Osteocyte (in vitro differentiated cells): ENCODE results near the gene TRMT10C. TPM values are rescaled to one million over a fixed set of nuclear protein-coding genes. Genes with fewer than 3 reads are reported as not detected.
A peak's percentile ranks its signal among the peaks of the same experiment; 100 is the strongest.
"Not testable (repeated sequence)": the region's sequence is repeated elsewhere in the genome, so short reads cannot be mapped to it uniquely, and the experiment has no call there.

Experiments used
- DNase-seq: peaks from one replicate; pipeline ENCODE4 v3.0.0; 2021; ENCODE audit warnings: mixed read lengths; ENCODE audit not compliant: unreplicated experiment; ENCODE audit errors: extremely low spot score
- H3K27ac Mint-ChIP-seq: one replicate; pipeline ENCODE4 v1.8.0; 2021; ENCODE audit warnings: mild to moderate bottlenecking, mixed read lengths; ENCODE audit not compliant: unreplicated experiment
- H3K27me3 Mint-ChIP-seq: one replicate; pipeline ENCODE4 v1.8.0; 2021; ENCODE audit warnings: mixed read lengths; ENCODE audit not compliant: unreplicated experiment
- H3K36me3 Mint-ChIP-seq: one replicate; pipeline ENCODE4 v1.8.0; 2021; ENCODE audit warnings: mixed read lengths; ENCODE audit not compliant: unreplicated experiment
- H3K4me1 Mint-ChIP-seq: one replicate; pipeline ENCODE4 v1.8.0; 2021; ENCODE audit warnings: mixed read lengths; ENCODE audit not compliant: unreplicated experiment
- H3K4me3 Mint-ChIP-seq: one replicate; pipeline ENCODE4 v1.8.0; 2021; ENCODE audit warnings: mild to moderate bottlenecking, moderate library complexity, mixed read lengths; ENCODE audit not compliant: unreplicated experiment
- H3K9me3 Mint-ChIP-seq: one replicate; pipeline ENCODE4 v1.8.0; 2021; ENCODE audit warnings: mixed read lengths; ENCODE audit not compliant: unreplicated experiment
- total RNA-seq: library from RNA; stranded (reverse); gene quantifications from 2 replicates; pipeline ENCODE4 v1.2.1, GENCODE V29; 2021
- TF ChIP-seq, protein P1 (sequence below): fragments of 200-600 bp; sonication (generic); IDR thresholded peaks from 2 replicates; pipeline ENCODE4 v1.5.0; 2021; ENCODE audit warnings: antibody characterized with exemption, mild to moderate bottlenecking, moderate library complexity

Gene TRMT10C
- total RNA-seq, 1 donor from 2014 or later = 19.7 TPM

DNA sequence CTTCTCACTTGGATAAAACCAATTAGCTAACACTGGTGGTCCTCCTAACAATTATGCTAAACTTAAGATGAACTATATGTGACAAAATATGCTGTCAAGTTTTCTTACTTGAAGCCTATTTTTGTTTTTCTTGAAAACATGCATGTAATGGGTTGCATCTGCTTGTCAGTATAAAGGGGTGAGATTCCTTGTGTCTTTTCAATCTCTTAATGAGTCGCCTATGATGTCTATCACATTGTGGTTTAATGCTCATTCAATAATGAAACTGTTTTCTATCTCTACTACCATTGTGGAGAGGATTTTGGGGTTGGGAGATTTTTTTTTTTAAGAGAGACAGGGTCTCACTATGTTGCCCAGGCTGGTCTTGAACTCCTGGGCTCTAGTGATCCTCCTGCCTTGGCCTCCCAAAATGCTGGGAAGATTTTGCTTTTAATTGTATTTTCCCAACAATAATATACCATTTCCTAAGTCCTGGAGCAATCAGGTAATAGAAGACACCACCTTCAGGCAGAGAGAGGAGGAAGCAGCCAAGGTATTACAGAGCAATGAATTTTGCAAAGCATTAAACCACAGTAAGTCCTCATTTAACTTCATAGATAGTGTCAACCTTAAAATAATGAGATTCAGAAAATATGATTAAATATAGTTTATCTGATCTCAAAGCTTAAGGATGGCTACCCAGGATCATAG lies 17.4 kb upstream of the TRMT10C start:
- DNase-seq = no peak
- Mint-ChIP-seq H3K36me3 (no peaks in the 10 kb centered on the region), H3K4me1 (no peaks in the 10 kb centered on the region), H3K4me3 (no peak overlapping the region), H3K9me3 (no peaks in the 10 kb centered on the region), H3K27ac (no peak overlapping the region), H3K27me3 (peaks cover 37% of the 10 kb centered on the region)
- TF ChIP-seq, protein P1, sequence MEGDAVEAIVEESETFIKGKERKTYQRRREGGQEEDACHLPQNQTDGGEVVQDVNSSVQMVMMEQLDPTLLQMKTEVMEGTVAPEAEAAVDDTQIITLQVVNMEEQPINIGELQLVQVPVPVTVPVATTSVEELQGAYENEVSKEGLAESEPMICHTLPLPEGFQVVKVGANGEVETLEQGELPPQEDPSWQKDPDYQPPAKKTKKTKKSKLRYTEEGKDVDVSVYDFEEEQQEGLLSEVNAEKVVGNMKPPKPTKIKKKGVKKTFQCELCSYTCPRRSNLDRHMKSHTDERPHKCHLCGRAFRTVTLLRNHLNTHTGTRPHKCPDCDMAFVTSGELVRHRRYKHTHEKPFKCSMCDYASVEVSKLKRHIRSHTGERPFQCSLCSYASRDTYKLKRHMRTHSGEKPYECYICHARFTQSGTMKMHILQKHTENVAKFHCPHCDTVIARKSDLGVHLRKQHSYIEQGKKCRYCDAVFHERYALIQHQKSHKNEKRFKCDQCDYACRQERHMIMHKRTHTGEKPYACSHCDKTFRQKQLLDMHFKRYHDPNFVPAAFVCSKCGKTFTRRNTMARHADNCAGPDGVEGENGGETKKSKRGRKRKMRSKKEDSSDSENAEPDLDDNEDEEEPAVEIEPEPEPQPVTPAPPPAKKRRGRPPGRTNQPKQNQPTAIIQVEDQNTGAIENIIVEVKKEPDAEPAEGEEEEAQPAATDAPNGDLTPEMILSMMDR = peak; percentile 14

DNA sequence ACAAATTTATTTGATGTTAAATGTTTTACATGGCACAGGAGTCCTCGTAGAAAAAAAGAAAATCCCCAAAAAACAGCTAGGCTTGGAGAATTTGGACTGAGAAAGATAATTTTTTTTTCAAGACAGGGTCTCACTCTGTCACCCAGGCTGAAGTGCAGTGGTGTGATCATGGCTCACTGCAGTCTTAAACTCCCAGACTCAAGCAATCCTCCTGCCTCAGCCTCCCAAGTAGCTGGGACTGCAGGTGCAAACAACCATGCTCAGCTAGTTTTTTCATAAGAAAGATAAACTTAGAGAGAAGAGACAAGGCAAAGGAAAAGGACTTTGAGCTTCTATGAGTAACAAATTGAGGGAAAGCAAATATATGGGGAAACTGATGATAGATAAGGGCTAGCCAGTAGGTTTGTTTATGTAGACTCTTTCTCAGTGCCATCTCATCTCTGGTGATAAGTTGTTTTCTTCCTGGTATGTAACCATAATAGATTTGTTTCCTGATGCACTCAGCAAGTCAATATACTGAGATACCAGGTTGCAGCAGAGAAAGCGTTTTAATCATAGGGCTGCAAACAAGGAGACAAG lies 13.1 kb upstream of the TRMT10C start:
- Mint-ChIP-seq H3K4me3 (no peak overlapping the region), H3K27ac (no peak overlapping the region), H3K36me3 (no peaks in the 10 kb centered on the region), H3K27me3 (peaks cover 31% of the 10 kb centered on the region), H3K4me1 (no peaks in the 10 kb centered on the region), H3K9me3 (no peaks in the 10 kb centered on the region)
- TF ChIP-seq, protein P1 = no peak
- no peak for DNase-seq

DNA sequence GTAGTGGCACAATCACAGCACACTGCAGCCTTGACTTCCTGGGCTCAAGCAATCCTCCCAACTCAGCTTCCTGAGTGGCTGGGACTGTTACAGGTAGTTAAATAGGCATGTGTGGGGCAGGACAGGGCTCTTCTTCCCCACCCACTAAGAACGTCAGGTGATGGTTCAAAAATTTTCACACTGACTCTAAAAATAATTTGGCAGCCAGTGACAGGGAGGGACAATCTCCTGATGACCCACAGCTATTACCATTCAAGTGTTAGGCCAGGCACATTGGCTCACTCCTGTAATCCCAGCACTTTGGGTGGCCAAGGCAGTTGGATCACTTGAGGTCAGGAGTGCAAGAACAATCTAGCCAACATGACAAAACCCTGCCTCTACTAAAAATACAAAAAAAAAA lies 12.2 kb upstream of the TRMT10C start:
- no peaks in the 10 kb centered on the region for H3K36me3 Mint-ChIP-seq
- H3K27me3 Mint-ChIP-seq = peaks cover 27% of the 10 kb centered on the region
- no peak for DNase-seq
- H3K9me3 Mint-ChIP-seq = no peaks in the 10 kb centered on the region
- H3K4me3 Mint-ChIP-seq = no peak overlapping the region
- TF ChIP-seq, protein P1 = no peak
- H3K4me1 Mint-ChIP-seq = no peaks in the 10 kb centered on the region
- H3K27ac Mint-ChIP-seq = no peak overlapping the region

DNA sequence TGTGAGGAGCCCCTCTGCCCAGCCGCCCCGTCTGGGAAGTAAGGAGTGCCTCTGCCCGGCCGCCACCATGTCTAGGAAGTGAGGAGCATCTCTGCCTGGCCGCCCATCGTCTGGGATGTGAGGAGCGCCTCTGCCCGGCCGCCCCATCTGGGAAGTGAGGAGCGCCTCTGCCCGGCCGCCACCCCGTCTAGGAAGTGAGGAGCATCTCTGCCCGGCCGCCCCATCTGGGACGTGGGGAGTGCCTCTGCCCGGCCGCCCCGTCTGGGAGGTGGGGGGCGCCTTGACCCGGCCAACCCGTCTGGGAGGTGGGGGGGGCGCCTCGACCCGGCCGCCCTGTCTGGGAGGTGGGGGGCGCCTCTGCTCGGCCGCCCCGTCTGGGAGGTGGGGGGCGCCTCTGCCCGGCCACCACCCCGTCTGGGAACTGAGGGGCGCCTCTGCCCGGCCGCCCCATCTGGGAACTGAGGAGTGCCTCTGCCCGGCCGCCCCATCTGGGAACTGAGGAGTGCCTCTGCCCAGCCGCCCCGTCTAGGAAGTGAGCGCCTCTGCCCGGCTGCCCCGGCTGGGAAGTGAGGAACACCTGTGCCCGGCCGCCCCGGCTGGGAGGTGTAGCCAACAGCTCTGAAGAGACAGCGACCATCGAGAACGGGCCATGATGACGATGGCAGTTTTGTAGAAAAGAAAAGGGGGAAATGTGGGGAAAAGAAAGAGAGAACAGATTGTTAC lies 10.1 kb upstream of the TRMT10C start:
- not testable (repeated sequence) for H3K4me1 Mint-ChIP-seq, H3K27ac Mint-ChIP-seq, H3K36me3 Mint-ChIP-seq, H3K4me3 Mint-ChIP-seq, DNase-seq, H3K9me3 Mint-ChIP-seq
- H3K27me3 Mint-ChIP-seq = peaks cover 43% of the 10 kb centered on the region

DNA sequence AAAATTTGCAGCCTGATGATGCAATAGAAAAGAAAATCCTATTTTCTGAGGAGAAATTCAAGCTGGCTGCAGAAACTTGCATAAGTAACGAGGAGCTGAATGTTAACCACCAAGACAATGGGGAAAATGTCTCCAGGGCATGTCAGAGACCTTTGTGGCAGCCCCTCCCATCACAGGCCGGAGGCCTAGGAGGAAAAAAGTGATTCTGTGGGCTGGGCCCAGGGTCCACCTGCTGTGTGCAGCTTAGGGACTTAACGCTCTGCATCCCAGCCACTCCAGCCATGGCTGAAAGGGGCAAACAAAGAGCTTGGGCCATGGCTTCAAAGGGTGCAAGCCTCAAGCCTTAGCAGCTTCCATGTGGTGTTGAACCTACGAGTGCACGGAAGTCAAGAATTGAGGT lies 8.3 kb upstream of the TRMT10C start:
- H3K4me3 Mint-ChIP-seq, H3K27ac Mint-ChIP-seq, H3K36me3 Mint-ChIP-seq, H3K9me3 Mint-ChIP-seq, DNase-seq, H3K4me1 Mint-ChIP-seq: not testable (repeated sequence)
- H3K27me3 Mint-ChIP-seq = peaks cover 38% of the 10 kb centered on the region

DNA sequence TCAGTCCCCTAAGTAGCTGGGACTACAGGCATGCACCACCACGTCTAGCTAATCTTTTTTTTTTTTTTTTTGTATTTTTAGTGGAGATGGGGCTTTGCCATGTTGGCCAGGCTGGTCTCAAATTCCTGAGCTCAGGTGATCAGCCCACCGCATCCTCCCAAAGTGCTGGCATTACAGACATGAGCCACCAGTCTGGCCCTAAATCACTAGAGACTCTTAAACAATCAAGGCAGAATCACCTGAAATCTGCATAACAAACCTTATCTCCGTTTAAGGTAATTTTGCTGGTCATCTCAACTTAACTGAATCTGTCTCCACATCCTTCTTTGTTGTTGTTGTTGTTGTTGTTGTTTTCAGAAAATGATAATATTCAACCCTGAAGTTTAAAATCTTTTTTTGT lies 5.6 kb upstream of the TRMT10C start:
- H3K9me3 Mint-ChIP-seq = peaks cover 3% of the 10 kb centered on the region
- peaks cover 36% of the 10 kb centered on the region for H3K27me3 Mint-ChIP-seq
- peaks cover 2% of the 10 kb centered on the region for H3K4me1 Mint-ChIP-seq
- TF ChIP-seq, protein P1 = no peak
- no peak overlapping the region for H3K4me3 Mint-ChIP-seq
- DNase-seq = no peak
- H3K36me3 Mint-ChIP-seq = no peaks in the 10 kb centered on the region
- H3K27ac Mint-ChIP-seq = no peak overlapping the region
